ENCODE results near the gene TMEM229A. TPM values are rescaled to one million over a fixed set of nuclear protein-coding genes. Genes with fewer than 3 reads are reported as not detected.

TMEM229A gene
- total RNA-seq, 2 experiments from 2014 or later = not detected

DNA sequence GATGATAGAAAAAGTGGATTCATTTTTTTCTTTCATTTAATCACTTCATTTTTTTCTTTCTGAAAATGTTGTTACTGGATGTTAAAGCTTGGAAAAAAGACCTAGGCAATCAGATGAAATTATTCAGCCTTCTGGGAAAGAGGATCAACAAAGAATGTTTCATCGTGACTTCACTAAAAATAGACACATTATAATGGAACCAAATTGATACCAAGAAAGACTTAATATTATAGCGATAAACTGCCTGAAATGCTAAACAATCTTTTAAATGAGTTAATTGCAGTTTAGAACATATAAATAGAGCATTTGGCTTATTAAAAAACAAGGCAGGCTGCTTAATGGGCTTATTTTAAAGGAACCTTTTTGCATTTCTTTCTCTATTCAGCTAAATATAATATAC is 25.6 kb upstream of the TMEM229A start:
- intact Hi-C loops (cut with micrococcal nuclease) = no loop called here
- Mint-ChIP-seq H3K9me3 (no peaks in the 10 kb centered on the region), H3K4me3 (no peak overlapping the region), H3K36me3 (ENCODE audit: low read depth) (no peaks in the 10 kb centered on the region), H3K4me1 (ENCODE audit: low read depth) (no peaks in the 10 kb centered on the region), H3K27ac (no peak overlapping the region), H3K27me3 (no peaks in the 10 kb centered on the region)
- TF ChIP-seq, protein P1, sequence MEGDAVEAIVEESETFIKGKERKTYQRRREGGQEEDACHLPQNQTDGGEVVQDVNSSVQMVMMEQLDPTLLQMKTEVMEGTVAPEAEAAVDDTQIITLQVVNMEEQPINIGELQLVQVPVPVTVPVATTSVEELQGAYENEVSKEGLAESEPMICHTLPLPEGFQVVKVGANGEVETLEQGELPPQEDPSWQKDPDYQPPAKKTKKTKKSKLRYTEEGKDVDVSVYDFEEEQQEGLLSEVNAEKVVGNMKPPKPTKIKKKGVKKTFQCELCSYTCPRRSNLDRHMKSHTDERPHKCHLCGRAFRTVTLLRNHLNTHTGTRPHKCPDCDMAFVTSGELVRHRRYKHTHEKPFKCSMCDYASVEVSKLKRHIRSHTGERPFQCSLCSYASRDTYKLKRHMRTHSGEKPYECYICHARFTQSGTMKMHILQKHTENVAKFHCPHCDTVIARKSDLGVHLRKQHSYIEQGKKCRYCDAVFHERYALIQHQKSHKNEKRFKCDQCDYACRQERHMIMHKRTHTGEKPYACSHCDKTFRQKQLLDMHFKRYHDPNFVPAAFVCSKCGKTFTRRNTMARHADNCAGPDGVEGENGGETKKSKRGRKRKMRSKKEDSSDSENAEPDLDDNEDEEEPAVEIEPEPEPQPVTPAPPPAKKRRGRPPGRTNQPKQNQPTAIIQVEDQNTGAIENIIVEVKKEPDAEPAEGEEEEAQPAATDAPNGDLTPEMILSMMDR (IDR thresholded peaks at IDR 0.05) = no peak
- CTCF ChIA-PET = no interaction called here
- ATAC-seq = no peak
- DNase-seq = no peak
- POLR2A ChIA-PET = no interaction called here

DNA sequence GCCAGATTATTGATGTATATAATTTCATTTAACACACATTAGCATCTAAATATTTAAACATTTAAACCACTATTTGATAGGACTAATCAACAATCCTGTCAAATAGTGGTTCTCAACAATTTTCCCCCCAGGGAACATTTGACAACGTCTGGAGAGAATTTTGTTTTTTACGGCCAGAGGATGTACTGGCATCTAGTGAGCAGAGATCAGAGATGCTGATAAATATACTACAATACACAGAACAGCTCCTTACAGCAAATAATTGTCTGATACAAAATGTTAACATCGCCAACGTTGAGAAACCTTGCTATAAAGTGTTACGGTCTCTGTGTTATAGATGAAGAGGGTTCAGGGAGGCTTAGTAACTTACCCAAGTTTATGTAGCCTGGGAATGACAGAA is 25.0 kb upstream of the TMEM229A start:
- no peaks in the 10 kb centered on the region for H3K27me3 Mint-ChIP-seq
- no peaks in the 10 kb centered on the region for H3K9me3 Mint-ChIP-seq
- no peak for ATAC-seq
- no peaks in the 10 kb centered on the region for H3K36me3 Mint-ChIP-seq (ENCODE audit: low read depth)
- H3K4me1 Mint-ChIP-seq (ENCODE audit: low read depth) = no peaks in the 10 kb centered on the region
- ChIA-PET CTCF (no interaction called here), POLR2A (no interaction called here)
- no peak for DNase-seq
- intact Hi-C loops (cut with micrococcal nuclease) = no loop called here
- TF ChIP-seq, protein P1 (IDR thresholded peaks at IDR 0.05) = no peak
- H3K4me3 Mint-ChIP-seq = no peak overlapping the region
- H3K27ac Mint-ChIP-seq = no peak overlapping the region

DNA sequence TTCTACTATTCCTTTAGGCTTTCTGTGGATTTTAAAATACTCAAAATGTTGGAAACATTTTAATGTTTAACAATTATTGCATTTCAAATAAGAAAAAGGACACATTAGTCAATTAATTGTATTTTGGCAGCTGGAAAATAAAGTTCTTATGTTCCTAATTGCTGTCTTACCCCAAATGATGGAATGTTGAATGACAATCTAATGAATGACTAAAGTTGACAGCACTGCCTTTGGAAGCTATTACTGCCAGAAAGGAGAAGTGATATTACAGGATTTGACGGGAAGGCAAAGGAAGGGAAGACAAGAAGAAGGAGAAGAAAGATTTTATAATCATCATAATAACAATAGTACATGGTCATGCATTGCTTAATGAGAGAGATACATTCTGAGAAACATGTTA is 23.4 kb upstream of the TMEM229A start:
- ATAC-seq (no peak), DNase-seq (no peak)
- intact Hi-C loops (cut with micrococcal nuclease) = no loop called here
- no peaks in the 10 kb centered on the region for H3K4me1 Mint-ChIP-seq (ENCODE audit: low read depth)
- POLR2A ChIA-PET = no interaction called here
- no peaks in the 10 kb centered on the region for H3K9me3 Mint-ChIP-seq
- H3K27ac Mint-ChIP-seq = no peak overlapping the region
- H3K4me3 Mint-ChIP-seq = no peak overlapping the region
- H3K27me3 Mint-ChIP-seq = no peaks in the 10 kb centered on the region
- no peaks in the 10 kb centered on the region for H3K36me3 Mint-ChIP-seq (ENCODE audit: low read depth)
- CTCF ChIA-PET = no interaction called here
- TF ChIP-seq, protein P1 (IDR thresholded peaks at IDR 0.05) = no peak

DNA sequence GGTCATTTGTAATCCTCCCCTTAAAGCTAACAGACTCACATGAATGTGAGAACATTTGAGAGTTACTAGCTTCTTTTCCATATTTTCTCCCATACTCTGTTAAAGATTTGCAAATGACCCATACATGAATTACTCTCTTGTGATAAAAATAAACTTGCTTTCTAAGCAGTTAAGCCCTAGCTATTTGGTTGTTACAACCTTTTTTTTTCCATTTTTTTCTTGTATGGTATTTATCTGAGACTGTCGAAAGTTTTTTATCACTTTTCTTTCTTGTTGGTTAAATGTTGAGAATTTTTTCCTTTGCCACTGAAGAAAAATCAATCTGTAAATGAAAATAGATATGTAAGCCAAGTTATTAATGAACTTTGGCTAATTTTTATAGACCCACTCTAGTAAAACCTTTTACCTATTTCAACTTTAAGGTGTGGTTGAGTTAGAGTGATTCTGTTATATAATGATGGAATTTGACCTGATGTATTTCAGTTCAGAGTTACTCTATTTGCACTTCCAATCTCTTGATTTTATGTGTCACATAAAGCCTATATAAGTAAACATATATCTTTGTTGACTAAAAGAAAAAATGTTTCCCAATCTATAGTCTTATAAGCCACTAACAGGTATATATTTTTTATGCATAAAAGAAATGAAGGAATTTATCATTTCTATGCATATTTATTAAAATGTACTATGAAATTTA is 19.0 kb upstream of the TMEM229A start:
- Mint-ChIP-seq H3K4me1 (ENCODE audit: low read depth) (no peaks in the 10 kb centered on the region), H3K27me3 (no peaks in the 10 kb centered on the region), H3K9me3 (no peaks in the 10 kb centered on the region), H3K27ac (no peak overlapping the region), H3K4me3 (no peak overlapping the region), H3K36me3 (ENCODE audit: low read depth) (no peaks in the 10 kb centered on the region)
- CTCF ChIA-PET = no interaction called here
- ATAC-seq (no peak), DNase-seq (no peak)
- intact Hi-C loops (cut with micrococcal nuclease) = no loop called here
- TF ChIP-seq, protein P1 (IDR thresholded peaks at IDR 0.05) = no peak
- POLR2A ChIA-PET = no interaction called here

DNA sequence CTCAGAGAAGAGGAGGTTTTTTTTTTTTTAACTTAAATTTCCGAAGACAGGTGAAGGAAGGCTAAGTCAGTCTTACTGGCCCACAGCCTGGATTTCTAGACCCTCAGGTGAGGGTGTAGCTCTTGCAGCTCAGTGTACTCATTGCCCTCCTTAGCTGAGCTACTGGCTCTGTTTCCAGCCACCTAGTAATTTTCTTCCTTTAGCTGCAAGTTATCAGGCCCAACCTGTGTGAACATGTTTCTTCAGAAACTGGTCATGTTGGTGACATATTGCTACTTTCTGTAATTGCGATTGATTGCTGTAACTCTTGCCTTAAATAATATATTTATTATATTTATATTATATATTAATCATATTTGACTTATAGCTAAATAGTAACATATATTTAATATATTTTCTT is 10.0 kb upstream of the TMEM229A start:
- intact Hi-C loops (cut with micrococcal nuclease) = no loop called here
- no peak overlapping the region for H3K4me3 Mint-ChIP-seq
- no peaks in the 10 kb centered on the region for H3K4me1 Mint-ChIP-seq (ENCODE audit: low read depth)
- POLR2A ChIA-PET = no interaction called here
- DNase-seq (no peak), ATAC-seq (no peak)
- H3K9me3 Mint-ChIP-seq = no peaks in the 10 kb centered on the region
- no peaks in the 10 kb centered on the region for H3K36me3 Mint-ChIP-seq (ENCODE audit: low read depth)
- CTCF ChIA-PET = no interaction called here
- TF ChIP-seq, protein P1 (IDR thresholded peaks at IDR 0.05) = no peak
- H3K27ac Mint-ChIP-seq = no peak overlapping the region
- peaks cover 5% of the 10 kb centered on the region for H3K27me3 Mint-ChIP-seq

All from activated CD8-positive, alpha-beta T cell treated with anti-CD3 and anti-CD28 coated beads for 36 hours (primary cell).